ENCODE measurements around the gene COX7A2.

The COX7A2 gene

GRCh38 chr6:75199889-75200288 lies 43.7 kb downstream of the COX7A2 start:
- DNase-seq (ENCODE audit: low read depth in 2 of 2), result no peak

- no peak for DNase-seq (ENCODE audit: low read depth in 2 of 2)
These were observed 47.4 kb downstream of the COX7A2 start for GRCh38 chr6:75196081-75196687.

- no peak for DNase-seq (ENCODE audit: low read depth in 2 of 2)
These were observed 55.2 kb downstream of the COX7A2 start for GRCh38 chr6:75188221-75188925.

All from stimulated activated CD4-positive, alpha-beta T cell treated with anti-CD3 and anti-CD28 coated beads, Interleukin-4, amount 100 ng/mL, for 48 hours (primary cell).